HL-60 (cell line): ENCODE data around the gene INVS.

Experiments used
- GABPA ChIP-seq: IDR thresholded peaks from 2 replicates; pipeline ENCODE4 v1.6.1; 2012; ENCODE audit warnings: low read depth
- POLR2AphosphoS5 ChIP-seq: IDR thresholded peaks from 2 replicates; pipeline ENCODE4 v1.6.1; 2012; ENCODE audit warnings: low read depth
- TF ChIP-seq, protein P1 (sequence below): IDR thresholded peaks from one replicate; pipeline ENCODE4 v1.5.1; 2011; ENCODE audit warnings: low read length, control low read depth, inconsistent platforms; ENCODE audit not compliant: insufficient read depth

DNA sequence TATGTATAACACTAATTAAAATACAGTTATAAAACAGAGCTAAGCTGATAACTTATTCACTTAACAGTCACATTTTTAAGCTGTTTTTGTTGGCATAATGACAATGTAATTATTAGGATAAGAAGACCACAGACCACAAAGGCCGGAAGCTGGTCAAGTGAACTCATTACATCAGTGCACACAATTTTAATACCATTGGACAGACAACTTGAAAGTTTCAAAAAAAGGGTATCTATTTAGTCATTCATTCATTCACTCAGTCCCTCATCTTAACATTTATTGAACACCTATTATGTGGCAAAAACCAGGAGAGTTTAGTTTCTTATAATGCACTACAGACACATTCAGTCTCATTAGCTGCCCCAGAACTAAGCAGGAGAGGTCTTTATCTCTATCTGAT is 11.8 kb upstream of the INVS start:
- TF ChIP-seq POLR2AphosphoS5 (no peak), GABPA (no peak)
- TF ChIP-seq, protein P1, sequence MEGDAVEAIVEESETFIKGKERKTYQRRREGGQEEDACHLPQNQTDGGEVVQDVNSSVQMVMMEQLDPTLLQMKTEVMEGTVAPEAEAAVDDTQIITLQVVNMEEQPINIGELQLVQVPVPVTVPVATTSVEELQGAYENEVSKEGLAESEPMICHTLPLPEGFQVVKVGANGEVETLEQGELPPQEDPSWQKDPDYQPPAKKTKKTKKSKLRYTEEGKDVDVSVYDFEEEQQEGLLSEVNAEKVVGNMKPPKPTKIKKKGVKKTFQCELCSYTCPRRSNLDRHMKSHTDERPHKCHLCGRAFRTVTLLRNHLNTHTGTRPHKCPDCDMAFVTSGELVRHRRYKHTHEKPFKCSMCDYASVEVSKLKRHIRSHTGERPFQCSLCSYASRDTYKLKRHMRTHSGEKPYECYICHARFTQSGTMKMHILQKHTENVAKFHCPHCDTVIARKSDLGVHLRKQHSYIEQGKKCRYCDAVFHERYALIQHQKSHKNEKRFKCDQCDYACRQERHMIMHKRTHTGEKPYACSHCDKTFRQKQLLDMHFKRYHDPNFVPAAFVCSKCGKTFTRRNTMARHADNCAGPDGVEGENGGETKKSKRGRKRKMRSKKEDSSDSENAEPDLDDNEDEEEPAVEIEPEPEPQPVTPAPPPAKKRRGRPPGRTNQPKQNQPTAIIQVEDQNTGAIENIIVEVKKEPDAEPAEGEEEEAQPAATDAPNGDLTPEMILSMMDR: no peak
